Naive thymus-derived CD4-positive, alpha-beta T cell (primary cell): ENCODE results near the gene SMIM27. TPM values are rescaled to one million over a fixed set of nuclear protein-coding genes. Genes with fewer than 3 reads are reported as not detected.
"Not testable (repeated sequence)": the region's sequence is repeated elsewhere in the genome, so short reads cannot be mapped to it uniquely, and the experiment has no call there.

ENCODE experiments used
- ATAC-seq: fragments of 150-1000 bp; cut with Tn5 transposase; 2 replicates; pipeline ENCODE4 v1.10.0; 2021; ENCODE audit warnings: mild to moderate bottlenecking, moderate library complexity
- CTCF ChIA-PET: fragments of 350-600 bp; sonication (Branson Sonifier 250); formaldehyde crosslinking; loops from one replicate; lab custom pipeline; 2021; ENCODE audit warnings: antibody characterized with exemption; lab: Charles Lee
- POLR2A ChIA-PET: fragments of 350-600 bp; sonication (Branson Sonifier 250); formaldehyde crosslinking; loops from one replicate; lab custom pipeline; 2021; ENCODE audit warnings: antibody characterized with exemption, inconsistent platforms; lab: Charles Lee
- DNase-seq, 9 donors: peaks; one replicate each; pipeline versions ENCODE4 v3.0.0 to v3.0.0-alpha.2; 2020 to 2022; ENCODE audit warnings: mixed read lengths in 1 of 9
- H3K27ac ChIP-seq: one replicate; pipeline ENCODE4 v1.7.0; 2013; ENCODE audit warnings: mild to moderate bottlenecking, low read depth, low read length, moderate library complexity
- H3K27me3 ChIP-seq, 2 donors: one replicate each; pipeline ENCODE4 v1.7.0; 2013; ENCODE audit warnings: low read length in 2 of 2, mild to moderate bottlenecking in 2 of 2, moderate library complexity in 2 of 2; ENCODE audit not compliant: control insufficient read depth in 2 of 2, insufficient read depth in 2 of 2
- H3K36me3 ChIP-seq, 3 experiments: 1 replicate in 2 of 3; 2 replicates in 1 of 3; pipeline ENCODE4 v1.7.0; 2013; ENCODE audit warnings: low read length in 3 of 3, mild to moderate bottlenecking in 3 of 3, moderate library complexity in 1 of 3; ENCODE audit not compliant: insufficient read depth in 3 of 3, control insufficient read depth in 2 of 3
- H3K4me1 ChIP-seq, 2 donors: one replicate each; pipeline ENCODE4 v1.7.0; 2013; ENCODE audit warnings: low read length in 2 of 2, mild to moderate bottlenecking in 2 of 2, moderate library complexity in 1 of 2; ENCODE audit not compliant: control insufficient read depth in 2 of 2, insufficient read depth in 2 of 2
- H3K4me3 ChIP-seq: 2 replicates; pipeline ENCODE4 v1.7.0; 2013; ENCODE audit warnings: mild to moderate bottlenecking, low read length
- H3K9me3 ChIP-seq, 3 experiments: 1 replicate in 2 of 3; 2 replicates in 1 of 3; pipeline ENCODE4 v1.7.0; 2013; ENCODE audit warnings: low read length in 3 of 3; ENCODE audit not compliant: control insufficient read depth in 2 of 3
- H3K27ac Mint-ChIP-seq, 9 donors: one replicate each; pipeline ENCODE4 v1.8.0; 2020 to 2022; ENCODE audit warnings: mixed read lengths in 9 of 9, mild to moderate bottlenecking in 8 of 9, moderate library complexity in 5 of 9, inconsistent platforms in 2 of 9
- H3K27me3 Mint-ChIP-seq, 5 donors: one replicate each; pipeline ENCODE4 v1.8.0; 2021 to 2022; ENCODE audit warnings: mixed read lengths in 5 of 5, mild to moderate bottlenecking in 1 of 5
- H3K36me3 Mint-ChIP-seq, 5 donors: one replicate each; pipeline ENCODE4 v1.8.0; 2020 to 2022; ENCODE audit warnings: mixed read lengths in 5 of 5, mild to moderate bottlenecking in 3 of 5, inconsistent platforms in 1 of 5
- H3K4me1 Mint-ChIP-seq, 7 donors: one replicate each; pipeline ENCODE4 v1.8.0; 2020 to 2022; ENCODE audit warnings: mixed read lengths in 7 of 7, mild to moderate bottlenecking in 3 of 7, inconsistent platforms in 1 of 7
- H3K4me3 Mint-ChIP-seq, 10 donors: one replicate each; pipeline ENCODE4 v1.8.0; 2020 to 2022; ENCODE audit warnings: mild to moderate bottlenecking in 10 of 10, mixed read lengths in 10 of 10, moderate library complexity in 6 of 10, inconsistent platforms in 2 of 10
- H3K9me3 Mint-ChIP-seq, 11 donors: one replicate each; pipeline ENCODE4 v1.8.0; 2020 to 2022; ENCODE audit warnings: mixed read lengths in 11 of 11, mild to moderate bottlenecking in 4 of 11, inconsistent platforms in 1 of 11, moderate library complexity in 1 of 11
- intact Hi-C, 2 donors: fragments of 100-400 bp; cut with micrococcal nuclease; formaldehyde crosslinking; loops; one replicate each; pipeline ENCODE4 v1.15.1; 2023
- polyA plus RNA-seq, 2 donors: library from polyadenylated mRNA; unstranded; fragments of 300-500 nt; fragmentation: Illumina TruSeq; gene quantifications; one replicate each; pipeline ENCODE4 v1.2.3, GENCODE V29; 2021
- total RNA-seq, 6 experiments: library from RNA in 5 of 6; stranded (reverse) in 5 of 6; gene quantifications; 1 replicate in 5 of 6; 2 replicates in 1 of 6; pipeline ENCODE4 v1.2.3 and lab custom pipeline; 2021 to 2026

SMIM27 gene
- total and polyA plus RNA-seq, 7 experiments from 2014 or later: 15.1 to 108 (median 37.8) TPM

GRCh38 chr9:32523910-32524309 lies 28.2 kb upstream of the SMIM27 start:
- POLR2A ChIA-PET: interaction anchor here (0.8 kb wide), 1 partner anchor 17 kb away, joined by 7 read pairs; no protein-coding TSS in a partner anchor

GRCh38 chr9:32524558-32524891 lies 27.6 kb upstream of the SMIM27 start:
- not testable (repeated sequence) for H3K9me3 ChIP-seq, ATAC-seq, H3K36me3 ChIP-seq, H3K27me3 Mint-ChIP-seq, H3K27me3 ChIP-seq
- H3K9me3 Mint-ChIP-seq: peaks cover 0 to 13% (median 1%) of the 10 kb centered on the region in 11 donors
- Histone ChIP-seq H3K4me3 (peak overlapping the region; percentile 98), H3K4me1 (peaks cover 9 to 29% of the 10 kb centered on the region in 2 donors), H3K27ac (peak overlapping the region; percentile 90)
- H3K36me3 Mint-ChIP-seq: peaks cover 7 to 42% (median 30%) of the 10 kb centered on the region in 5 donors
- DNase-seq: peak in 1 of 9 donors; percentile 1
- peaks cover 35 to 67% (median 59%) of the 10 kb centered on the region in 7 donors for H3K4me1 Mint-ChIP-seq
- ChIA-PET CTCF (interaction anchor here (0.6 to 3.8 kb wide), 4 partner anchors 46 to 145 kb away, joined by 3 to 51 read pairs (median 8); partner anchors contain the start of gene NDUFB6), POLR2A (interaction anchor here (0.6 to 2.6 kb wide), 4 partner anchors 17 to 48 kb away, joined by 4 to 19 read pairs (median 7); partner anchors contain the start of gene NDUFB6)
- peak overlapping the region; percentile 83 to 99 (median 96) for H3K4me3 Mint-ChIP-seq
- peak overlapping the region; percentile 58 to 98 (median 91) for H3K27ac Mint-ChIP-seq
- intact Hi-C loops: loop anchor here in 1 of 2 donors (2.0 kb wide), 1 partner anchor 34 kb away; no protein-coding TSS in a partner anchor

More at GRCh38 chr9:32523910-32524309, 28.2 kb upstream of the SMIM27 start:
- peak overlapping the region in 8 of 9 donors; percentile 76 to 98 (median 90) for H3K27ac Mint-ChIP-seq
- DNase-seq (no peak), ATAC-seq (no peak)
- intact Hi-C loops: loop anchor here in 1 of 2 donors (2.0 kb wide), 1 partner anchor 33 kb away; no protein-coding TSS in a partner anchor
- CTCF ChIA-PET: interaction anchor here (0.6 to 3.5 kb wide), 3 partner anchors 49 to 141 kb away, joined by 3 to 14 read pairs (median 3); partner anchors contain the start of gene NDUFB6
- peaks cover 7 to 45% (median 33%) of the 10 kb centered on the region in 5 donors for H3K36me3 Mint-ChIP-seq
- H3K27ac ChIP-seq: peak overlapping the region; percentile 18
- H3K4me3 Mint-ChIP-seq: peak overlapping the region; percentile 11 to 99 (median 95)
- no peaks in the 10 kb centered on the region for H3K9me3 ChIP-seq
- no peaks in the 10 kb centered on the region for H3K36me3 ChIP-seq
- H3K27me3 ChIP-seq: no peaks in the 10 kb centered on the region
- H3K4me3 ChIP-seq: no peak overlapping the region
- H3K4me1 ChIP-seq: peaks cover 9 to 29% of the 10 kb centered on the region in 2 donors
- H3K4me1 Mint-ChIP-seq: peaks cover 35 to 67% (median 59%) of the 10 kb centered on the region in 7 donors
- no peaks in the 10 kb centered on the region for H3K27me3 Mint-ChIP-seq
- H3K9me3 Mint-ChIP-seq: peaks cover 0 to 13% (median 1%) of the 10 kb centered on the region in 11 donors

- H3K9me3 Mint-ChIP-seq: peaks cover 0 to 13% (median 1%) of the 10 kb centered on the region in 11 donors
- CTCF ChIA-PET: interaction anchor here (0.6 to 3.8 kb wide), 10 partner anchors 8 to 146 kb away, joined by 3 to 51 read pairs (median 5); partner anchors contain the start of gene NDUFB6
- H3K4me1 Mint-ChIP-seq: peaks cover 35 to 66% (median 59%) of the 10 kb centered on the region in 7 donors
- peaks cover 7 to 39% (median 30%) of the 10 kb centered on the region in 5 donors for H3K36me3 Mint-ChIP-seq
- H3K4me3 Mint-ChIP-seq: peak overlapping the region; percentile 83 to 99 (median 96)
- no peaks in the 10 kb centered on the region for H3K27me3 Mint-ChIP-seq
- no peaks in the 10 kb centered on the region for H3K27me3 ChIP-seq
- POLR2A ChIA-PET: interaction anchor here (0.6 to 2.6 kb wide), 6 partner anchors 13 to 141 kb away, joined by 3 to 50 read pairs (median 10); partner anchors contain the start of genes ACO1, NDUFB6, SMIM27 and TOPORS
- peak overlapping the region; percentile 90 for H3K27ac ChIP-seq
- peak in 8 of 9 donors; percentile 15 to 31 (median 18) for DNase-seq
- H3K27ac Mint-ChIP-seq: peak overlapping the region; percentile 84 to 98 (median 91)
- H3K4me3 ChIP-seq: peak overlapping the region; percentile 98
- peaks cover 9 to 29% of the 10 kb centered on the region in 2 donors for H3K4me1 ChIP-seq
- H3K9me3 ChIP-seq: no peaks in the 10 kb centered on the region
- peak; percentile 24 for ATAC-seq
- intact Hi-C loops: loop anchor here (2.0 to 5.0 kb wide), 3 partner anchors 33 to 53 kb away; no protein-coding TSS in a partner anchor
- H3K36me3 ChIP-seq: no peaks in the 10 kb centered on the region
These were observed 27.0 kb upstream of the SMIM27 start for GRCh38 chr9:32524892-32525708.

- H3K9me3 ChIP-seq: no peaks in the 10 kb centered on the region
- no peaks in the 10 kb centered on the region for H3K36me3 ChIP-seq
- Mint-ChIP-seq H3K4me1 (peaks cover 35 to 61% (median 58%) of the 10 kb centered on the region in 7 donors), H3K9me3 (peaks cover 0 to 13% (median 1%) of the 10 kb centered on the region in 11 donors), H3K4me3 (peak overlapping the region; percentile 83 to 99 (median 96)), H3K36me3 (peaks cover 7 to 35% (median 27%) of the 10 kb centered on the region in 5 donors), H3K27ac (peak overlapping the region; percentile 84 to 98 (median 91)), H3K27me3 (no peaks in the 10 kb centered on the region)
- DNase-seq (peak in 1 of 9 donors; percentile 3), ATAC-seq (no peak)
- intact Hi-C loops: loop anchor here (1.0 to 5.0 kb wide), 10 partner anchors 13 to 146 kb away; partner anchors contain the start of genes ACO1 (in 2 of the 2) and NDUFB6 (in 2 of the 2)
- H3K27me3 ChIP-seq: no peaks in the 10 kb centered on the region
- POLR2A ChIA-PET: interaction anchor here (1.4 to 2.6 kb wide), 5 partner anchors 14 to 141 kb away, joined by 3 to 50 read pairs (median 13); partner anchors contain the start of genes ACO1, NDUFB6, SMIM27 and TOPORS
- CTCF ChIA-PET: interaction anchor here (0.9 to 3.8 kb wide), 11 partner anchors 8 to 147 kb away, joined by 3 to 51 read pairs (median 5); partner anchors contain the start of gene NDUFB6
- peaks cover 9 to 29% of the 10 kb centered on the region in 2 donors for H3K4me1 ChIP-seq
- peak overlapping the region; percentile 90 for H3K27ac ChIP-seq
- H3K4me3 ChIP-seq: peak overlapping the region; percentile 98
These were observed 26.5 kb upstream of the SMIM27 start for GRCh38 chr9:32525709-32526030.

GRCh38 chr9:32526041-32526706 lies 26.0 kb upstream of the SMIM27 start, which contains the start of gene RIGI:
RIGI (minus strand) TSS chr9:32526196; CDS start chr9:32526166, 30 bp downstream.
- ATAC-seq: peak; percentile 84

More at GRCh38 chr9:32526041-32526706, 26.0 kb upstream of the SMIM27 start, which contains the start of gene RIGI:
- peaks cover 7 to 40% (median 26%) of the 10 kb centered on the region in 5 donors for H3K36me3 Mint-ChIP-seq
- H3K27ac Mint-ChIP-seq: peak within 1 kb of the TSS; percentile 84 to 98 (median 91)
- peaks cover 0 to 13% (median 1%) of the 10 kb centered on the region in 11 donors for H3K9me3 Mint-ChIP-seq
- H3K4me1 Mint-ChIP-seq: peaks cover 35 to 61% (median 58%) of the 10 kb centered on the region in 7 donors
- no peaks in the 10 kb centered on the region for H3K27me3 Mint-ChIP-seq
- Histone ChIP-seq H3K9me3 (no peaks in the 10 kb centered on the region), H3K4me1 (peaks cover 9 to 29% of the 10 kb centered on the region in 2 donors), H3K36me3 (no peaks in the 10 kb centered on the region), H3K27me3 (no peaks in the 10 kb centered on the region), H3K4me3 (peak within 1 kb of the TSS; percentile 98), H3K27ac (peak within 1 kb of the TSS; percentile 90)
- ChIA-PET POLR2A (interaction anchor here (0.6 to 2.6 kb wide), 8 partner anchors 10 to 1804 kb away, joined by 3 to 50 read pairs (median 4); partner anchors contain the start of genes ACO1, NDUFB6, SMIM27 and TOPORS), CTCF (interaction anchor here (0.9 to 3.8 kb wide), 13 partner anchors 9 to 150 kb away, joined by 3 to 51 read pairs (median 5); partner anchors contain the start of gene NDUFB6)
- peak within 1 kb of the TSS; percentile 83 to 99 (median 96) for H3K4me3 Mint-ChIP-seq
- intact Hi-C loops: loop anchor here (1.0 to 5.0 kb wide), 9 partner anchors 13 to 147 kb away; partner anchors contain the start of genes ACO1 (in 2 of the 2) and NDUFB6 (in 2 of the 2)
- DNase-seq: peak; percentile 52 to 85 (median 77)
